Spleen (tissue), 7 donors: ENCODE results near the gene XYLT1.

Experiments
- CTCF ChIP-seq, 11 experiments: fragments of 200-600 bp in 7 of 11; fragments of 450-650 bp in 4 of 11; sonication (generic) in 4 of 11; IDR thresholded peaks in 8 of 11; conservative IDR thresholded peaks in 3 of 11; 1 replicate in 7 of 11; 2 replicates in 4 of 11; pipeline versions ENCODE4 v1.4.0 to v1.8.0; 2016 to 2021; ENCODE audit warnings: antibody characterized with exemption in 11 of 11, inconsistent platforms in 4 of 11, mild to moderate bottlenecking in 1 of 11
- POLR2A ChIP-seq, 3 donors: fragments of 450-650 bp; IDR thresholded peaks; one replicate each; pipeline ENCODE4 v1.5.1; 2017; ENCODE audit warnings: antibody characterized with exemption in 3 of 3, mild to moderate bottlenecking in 1 of 3
- donor health status: DM: no; HTN: no; CAD: no; lungs with moderate emphysema.
- donor health status: DM: no; HTN: no; CAD: no.
- donor health status: DM: no; HTN: no; CAD: no.

GRCh38 chr16:17133851-17134250 is 336.9 kb downstream of the XYLT1 start:
- TF ChIP-seq CTCF (IDR thresholded peaks at IDR 0.05 in 8 of 11, conservative IDR thresholded peaks at IDR 0.05 in 3 of 11), result no peak
- TF ChIP-seq POLR2A (IDR thresholded peaks at IDR 0.05), result no peak
